CD4-positive, CD25-positive, alpha-beta regulatory T cell (primary cell): Measurements from ENCODE around the gene EVI5. TPM values are rescaled to one million over a fixed set of nuclear protein-coding genes. Genes with fewer than 3 reads are reported as not detected.
A peak's percentile ranks its signal among the peaks of the same experiment; 100 is the strongest.
"Not testable (repeated sequence)": the region's sequence is repeated elsewhere in the genome, so short reads cannot be mapped to it uniquely, and the experiment has no call there.

ENCODE experiments used
- ATAC-seq, 2 donors: fragments of 150-1000 bp; cut with Tn5 transposase; one replicate each; pipeline ENCODE4 v1.10.0; 2021; ENCODE audit warnings: low read depth in 2 of 2, moderate number of reproducible peaks in 2 of 2, moderate library complexity in 1 of 2
- DNase-seq, 3 donors: peaks; one replicate each; pipeline versions ENCODE4 v3.0.0 to v3.0.0-alpha.2; 2012 to 2022; ENCODE audit warnings: mixed read lengths in 1 of 3
- H3K27ac ChIP-seq: one replicate; pipeline ENCODE4 v1.7.0; 2013; ENCODE audit warnings: mild to moderate bottlenecking, low read length; ENCODE audit not compliant: insufficient read depth, poor library complexity, severe bottlenecking
- H3K27me3 ChIP-seq: one replicate; pipeline ENCODE4 v1.7.0; 2013; ENCODE audit warnings: low read length; ENCODE audit not compliant: control insufficient read depth, insufficient read depth
- H3K36me3 ChIP-seq: one replicate; pipeline ENCODE4 v1.7.0; 2013; ENCODE audit warnings: mild to moderate bottlenecking, low read length, moderate library complexity; ENCODE audit not compliant: control insufficient read depth, insufficient read depth
- H3K4me1 ChIP-seq: 2 replicates; pipeline ENCODE4 v1.7.0; 2013; ENCODE audit warnings: mild to moderate bottlenecking, low read length; ENCODE audit not compliant: insufficient read depth, control insufficient read depth, poor library complexity, severe bottlenecking
- H3K4me3 ChIP-seq: one replicate; pipeline ENCODE4 v1.7.0; 2013; ENCODE audit warnings: low read depth, mild to moderate bottlenecking, low read length, moderate library complexity
- H3K9me3 ChIP-seq, 2 experiments: 1 replicate in 1 of 2; 2 replicates in 1 of 2; pipeline ENCODE4 v1.7.0; 2013; ENCODE audit warnings: low read length in 2 of 2, mild to moderate bottlenecking in 1 of 2, moderate library complexity in 1 of 2; ENCODE audit not compliant: control insufficient read depth in 2 of 2
- H3K27ac Mint-ChIP-seq, 3 donors: one replicate each; pipeline ENCODE4 v1.8.0; 2020 to 2022; ENCODE audit warnings: mild to moderate bottlenecking in 3 of 3, mixed read lengths in 3 of 3, moderate library complexity in 2 of 3
- H3K27me3 Mint-ChIP-seq: one replicate; pipeline ENCODE4 v1.8.0; 2022; ENCODE audit warnings: mild to moderate bottlenecking, mixed read lengths
- H3K36me3 Mint-ChIP-seq: one replicate; pipeline ENCODE4 v1.8.0; 2020; ENCODE audit warnings: mixed read lengths
- H3K4me1 Mint-ChIP-seq, 4 donors: one replicate each; pipeline ENCODE4 v1.8.0; 2020 to 2022; ENCODE audit warnings: mixed read lengths in 4 of 4, mild to moderate bottlenecking in 1 of 4
- H3K4me3 Mint-ChIP-seq, 4 donors: one replicate each; pipeline ENCODE4 v1.8.0; 2020 to 2022; ENCODE audit warnings: mild to moderate bottlenecking in 4 of 4, mixed read lengths in 4 of 4, moderate library complexity in 3 of 4
- H3K9me3 Mint-ChIP-seq, 7 donors: one replicate each; pipeline ENCODE4 v1.8.0; 2020 to 2022; ENCODE audit warnings: mixed read lengths in 7 of 7, mild to moderate bottlenecking in 3 of 7, moderate library complexity in 2 of 7
- polyA plus RNA-seq, 4 donors: library from polyadenylated mRNA; unstranded; fragments of 300-500 nt; fragmentation: Illumina TruSeq; gene quantifications; one replicate each; pipeline ENCODE4 v1.2.3, GENCODE V29; 2021
- total RNA-seq: library from RNA; stranded (reverse); gene quantifications from one replicate; pipeline ENCODE4 v1.2.3, GENCODE V29; 2022

EVI5 gene
- total and polyA plus RNA-seq, 5 donors from 2014 or later: 0.52 to 2.7 (median 0.59) TPM

GRCh38 chr1:92538048-92538412, 246.9 kb downstream of the EVI5 start:
- H3K4me1 ChIP-seq: peaks cover 37% of the 10 kb centered on the region
- H3K9me3 ChIP-seq: no peaks in the 10 kb centered on the region
- H3K9me3 Mint-ChIP-seq: peaks cover 0 to 7% (median 0%) of the 10 kb centered on the region in 7 donors
- no peaks in the 10 kb centered on the region for H3K27me3 ChIP-seq
- peak overlapping the region; percentile 88 to 97 (median 94) for H3K27ac Mint-ChIP-seq
- H3K4me3 ChIP-seq: peak overlapping the region; percentile 67
- no peaks in the 10 kb centered on the region for H3K36me3 Mint-ChIP-seq
- peak in 2 of 3 donors; percentile 49 to 76 for DNase-seq
- H3K27me3 Mint-ChIP-seq: no peaks in the 10 kb centered on the region
- H3K4me1 Mint-ChIP-seq: peaks cover 23 to 59% (median 32%) of the 10 kb centered on the region in 4 donors
- H3K27ac ChIP-seq: peak overlapping the region; percentile 83
- peak overlapping the region; percentile 45 to 80 (median 79) for H3K4me3 Mint-ChIP-seq
- peak; percentile 71 to 75 for ATAC-seq
- no peaks in the 10 kb centered on the region for H3K36me3 ChIP-seq

DNA sequence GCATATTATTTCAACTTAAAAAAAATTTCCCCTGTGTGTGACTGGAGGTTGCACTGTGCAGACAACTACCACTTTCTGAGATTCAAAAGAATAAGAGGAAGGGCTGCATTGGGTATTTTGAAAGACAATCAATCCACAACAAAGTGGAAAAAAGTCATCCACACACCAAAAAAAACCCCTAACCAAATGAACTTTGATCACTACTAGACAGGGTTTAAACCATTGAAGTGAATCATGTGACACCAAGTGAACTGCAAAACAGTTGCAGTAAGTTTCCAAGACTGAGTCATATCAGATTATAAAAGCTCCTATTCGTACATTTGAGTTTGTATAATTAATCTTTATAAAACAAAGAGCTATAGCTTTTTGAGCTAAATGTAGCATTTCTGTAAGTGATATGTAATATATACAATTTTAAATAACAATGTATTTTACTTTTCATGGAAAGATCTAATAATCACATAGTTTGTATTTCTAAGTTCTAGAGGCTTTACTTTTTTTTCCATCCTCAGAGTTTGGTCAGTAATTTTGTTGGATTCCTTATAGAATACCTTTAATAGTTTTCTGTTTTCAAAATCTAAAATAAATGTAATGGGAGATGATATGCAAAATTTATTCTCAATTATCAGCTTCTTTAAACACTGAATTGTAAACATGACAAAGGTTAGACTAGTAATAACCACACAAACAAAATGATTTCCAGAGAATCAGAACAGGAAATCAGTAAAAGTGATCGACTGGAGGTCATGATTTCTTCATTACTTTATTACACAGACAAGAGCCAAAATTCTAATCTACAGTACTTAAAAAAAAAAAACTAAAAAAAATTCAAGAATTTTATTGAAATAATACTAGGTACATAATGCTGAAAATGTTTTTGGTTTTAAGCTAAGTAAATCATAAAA, 247.7 kb downstream of the EVI5 start:
- H3K27me3 ChIP-seq: no peaks in the 10 kb centered on the region
- peak in 2 of 3 donors; percentile 69 to 75 for DNase-seq
- Mint-ChIP-seq H3K4me1 (peaks cover 30 to 67% (median 38%) of the 10 kb centered on the region in 4 donors), H3K27ac (peak overlapping the region; percentile 76 to 90 (median 83)), H3K4me3 (peak overlapping the region; percentile 64 to 84 (median 80)), H3K36me3 (peaks cover 6% of the 10 kb centered on the region), H3K27me3 (no peaks in the 10 kb centered on the region), H3K9me3 (peaks cover 0 to 7% (median under 1%) of the 10 kb centered on the region in 7 donors)
- peak; percentile 74 for ATAC-seq
- peaks cover 37% of the 10 kb centered on the region for H3K4me1 ChIP-seq
- H3K9me3 ChIP-seq: no peaks in the 10 kb centered on the region
- no peaks in the 10 kb centered on the region for H3K36me3 ChIP-seq
- peak overlapping the region; percentile 67 for H3K4me3 ChIP-seq
- peak overlapping the region; percentile 83 for H3K27ac ChIP-seq

DNA sequence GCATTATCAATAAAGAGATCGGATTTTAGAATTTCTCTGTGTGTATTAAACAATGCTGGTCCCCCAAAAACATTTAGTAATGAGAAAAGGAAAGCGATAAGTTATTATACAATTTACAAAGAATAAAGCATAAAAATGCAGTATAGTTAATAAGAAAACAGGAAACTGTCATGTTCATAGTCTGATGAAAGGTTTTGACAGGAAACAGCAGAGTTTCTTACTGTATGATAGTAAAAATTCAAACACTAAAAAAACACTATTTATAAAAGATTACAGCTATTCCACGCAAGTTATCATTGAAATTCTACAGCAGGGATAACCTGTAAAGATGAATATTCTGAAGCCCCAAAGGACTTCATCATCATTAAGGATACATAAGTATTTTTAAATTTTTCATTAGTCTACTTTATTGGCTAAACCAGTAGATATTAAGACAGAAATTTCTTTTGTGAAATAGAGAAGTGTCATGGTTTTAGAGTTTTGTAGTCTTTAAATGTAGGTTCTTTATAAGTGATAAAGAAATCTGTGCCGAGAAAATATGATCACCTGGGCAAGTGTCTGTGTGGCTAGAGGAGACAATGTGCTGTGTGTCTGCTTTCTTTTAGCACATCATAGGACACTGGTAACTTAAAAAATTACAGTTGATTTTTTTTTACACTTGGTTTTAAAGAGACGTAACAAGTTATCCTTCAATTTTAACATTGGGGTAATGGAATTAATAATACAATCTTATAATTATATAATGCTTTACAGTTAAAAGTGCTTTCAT, 248.5 kb downstream of the EVI5 start:
- peak in 2 of 3 donors; percentile 15 to 50 for DNase-seq
- Mint-ChIP-seq H3K9me3 (peaks cover 0 to 7% (median 1%) of the 10 kb centered on the region in 7 donors), H3K36me3 (peaks cover 7% of the 10 kb centered on the region), H3K27ac (peak overlapping the region; percentile 20 to 90 (median 80)), H3K27me3 (no peaks in the 10 kb centered on the region), H3K4me1 (peaks cover 32 to 73% (median 41%) of the 10 kb centered on the region in 4 donors), H3K4me3 (peak overlapping the region; percentile 75 to 88 (median 80))
- peak overlapping the region; percentile 83 for H3K27ac ChIP-seq
- peak overlapping the region; percentile 67 for H3K4me3 ChIP-seq
- H3K36me3 ChIP-seq: no peaks in the 10 kb centered on the region
- no peaks in the 10 kb centered on the region for H3K27me3 ChIP-seq
- H3K9me3 ChIP-seq: no peaks in the 10 kb centered on the region
- ATAC-seq: no peak
- peaks cover 37% of the 10 kb centered on the region for H3K4me1 ChIP-seq

DNA sequence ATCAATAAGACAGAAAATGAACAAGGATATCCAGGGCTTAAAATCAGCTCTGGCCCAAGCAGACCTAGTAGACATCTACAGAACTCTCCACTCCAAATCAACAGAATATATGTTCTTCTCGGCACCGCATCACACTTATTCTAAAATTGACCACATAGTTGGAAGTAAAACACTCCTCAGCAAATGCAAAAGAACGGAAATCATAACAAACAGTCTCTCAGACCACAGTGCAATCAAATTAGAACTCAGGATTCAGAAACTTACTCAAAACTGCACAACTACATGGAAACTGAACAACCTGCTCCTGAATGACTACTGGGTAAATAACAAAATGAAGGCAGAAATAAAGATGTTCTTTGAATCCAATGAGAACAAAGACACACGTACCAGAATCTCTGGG, 252.5 kb downstream of the EVI5 start:
- peaks cover 29 to 52% (median 33%) of the 10 kb centered on the region in 4 donors for H3K4me1 Mint-ChIP-seq
- not testable (repeated sequence) for DNase-seq, ATAC-seq, H3K9me3 ChIP-seq, H3K36me3 ChIP-seq, H3K27me3 Mint-ChIP-seq, H3K4me3 ChIP-seq, H3K9me3 Mint-ChIP-seq, H3K27ac ChIP-seq, H3K27me3 ChIP-seq, H3K36me3 Mint-ChIP-seq
- peak overlapping the region in 1 of 4 donors; percentile 23 for H3K4me3 Mint-ChIP-seq
- peak overlapping the region; percentile 6 to 84 (median 57) for H3K27ac Mint-ChIP-seq
- peaks cover 18% of the 10 kb centered on the region for H3K4me1 ChIP-seq

GRCh38 chr1:92531939-92532338, 253.0 kb downstream of the EVI5 start:
- H3K36me3 ChIP-seq, ATAC-seq, H3K27ac ChIP-seq, DNase-seq, H3K4me3 ChIP-seq, H3K36me3 Mint-ChIP-seq, H3K27me3 ChIP-seq, H3K27me3 Mint-ChIP-seq, H3K9me3 ChIP-seq, H3K9me3 Mint-ChIP-seq: not testable (repeated sequence)
- Mint-ChIP-seq H3K27ac (peak overlapping the region in 1 of 3 donors; percentile 33), H3K4me3 (peak overlapping the region in 1 of 4 donors; percentile 23), H3K4me1 (peaks cover 25 to 50% (median 32%) of the 10 kb centered on the region in 4 donors)
- peaks cover 14% of the 10 kb centered on the region for H3K4me1 ChIP-seq

GRCh38 chr1:92527670-92528069, 257.2 kb downstream of the EVI5 start:
- no peaks in the 10 kb centered on the region for H3K36me3 ChIP-seq
- H3K4me3 Mint-ChIP-seq: no peak overlapping the region
- no peaks in the 10 kb centered on the region for H3K9me3 ChIP-seq
- no peaks in the 10 kb centered on the region for H3K27me3 Mint-ChIP-seq
- DNase-seq (no peak), ATAC-seq (no peak)
- H3K4me3 ChIP-seq: no peak overlapping the region
- no peak overlapping the region for H3K27ac ChIP-seq
- peaks cover 5% of the 10 kb centered on the region for H3K36me3 Mint-ChIP-seq
- peaks cover 6 to 16% (median 9%) of the 10 kb centered on the region in 4 donors for H3K4me1 Mint-ChIP-seq
- H3K27me3 ChIP-seq: no peaks in the 10 kb centered on the region
- peaks cover 0 to 4% (median 2%) of the 10 kb centered on the region in 7 donors for H3K9me3 Mint-ChIP-seq
- no peak overlapping the region for H3K27ac Mint-ChIP-seq
- H3K4me1 ChIP-seq: no peaks in the 10 kb centered on the region

DNA sequence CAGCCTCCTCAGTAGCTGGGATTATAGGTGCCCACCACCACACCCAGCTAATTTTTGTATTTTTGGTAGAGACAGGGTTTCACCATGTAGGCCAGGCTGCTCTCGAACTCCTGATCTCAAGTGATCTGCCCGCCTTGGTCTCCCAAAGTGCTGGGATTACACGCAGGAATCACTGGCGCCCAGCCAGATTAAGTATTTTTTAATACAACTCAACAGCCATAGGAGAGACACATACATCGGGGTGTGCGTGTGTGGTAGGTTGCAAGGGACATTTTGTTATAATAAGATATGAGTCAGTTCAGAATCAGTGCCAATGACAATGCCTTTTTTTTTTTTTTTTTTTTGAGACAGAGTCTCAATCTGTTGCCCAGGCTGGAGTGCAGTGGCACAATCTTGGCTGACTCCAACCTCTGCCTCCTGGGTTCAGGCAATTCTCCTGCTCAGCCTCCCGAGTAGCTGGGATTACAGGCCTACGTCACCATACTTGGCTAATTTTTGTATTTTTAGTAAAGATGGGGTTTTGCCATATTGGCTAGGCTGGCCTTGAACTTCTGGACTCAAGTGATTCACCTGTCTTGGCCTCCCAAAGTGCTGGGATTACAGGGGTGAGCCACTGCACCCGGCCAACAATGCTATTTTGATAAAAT, 259.8 kb downstream of the EVI5 start:
- H3K27me3 Mint-ChIP-seq, H3K4me3 Mint-ChIP-seq, H3K36me3 Mint-ChIP-seq, DNase-seq, ATAC-seq, H3K4me3 ChIP-seq, H3K36me3 ChIP-seq, H3K9me3 Mint-ChIP-seq, H3K4me1 Mint-ChIP-seq, H3K9me3 ChIP-seq, H3K27me3 ChIP-seq, H3K4me1 ChIP-seq, H3K27ac ChIP-seq: not testable (repeated sequence)
- peak overlapping the region in 1 of 3 donors; percentile 31 for H3K27ac Mint-ChIP-seq
